GM12891 (cell line): ENCODE data around the gene PEAK1.

ENCODE experiments used
- PAX5 ChIP-seq: IDR thresholded peaks from 2 replicates; pipeline ENCODE4 v1.6.1; 2011; ENCODE audit warnings: low read length, moderate library complexity, mild to moderate bottlenecking; ENCODE audit not compliant: insufficient read depth, severe bottlenecking
- POLR2A ChIP-seq: IDR thresholded peaks from 2 replicates; pipeline ENCODE4 v1.6.1; 2011; ENCODE audit warnings: low read depth, low read length, control low read depth
- SPI1 ChIP-seq: IDR thresholded peaks from 2 replicates; pipeline ENCODE4 v1.6.1; 2011; ENCODE audit warnings: low read depth, low read length, control low read depth

DNA sequence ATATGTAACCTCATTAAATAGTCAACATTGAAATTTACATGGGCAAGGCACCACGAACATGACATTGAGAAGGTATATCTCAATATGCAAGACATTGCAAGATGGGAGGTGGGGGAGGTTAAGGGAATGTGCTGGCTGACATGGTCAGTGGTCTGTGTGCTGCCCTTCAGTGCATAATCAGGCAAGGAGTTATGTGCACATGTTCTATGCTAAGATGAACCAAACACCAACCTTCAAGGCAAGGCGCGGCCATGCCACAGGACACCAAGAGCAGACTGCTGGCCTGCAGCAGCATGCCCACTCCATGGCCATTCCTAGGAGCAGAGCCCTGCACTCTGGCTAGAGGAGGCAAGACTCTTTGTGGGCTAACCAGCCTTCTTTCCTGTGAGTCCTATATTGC is 308.1 kb downstream of the PEAK1 start:
- TF ChIP-seq POLR2A (no peak), SPI1 (no peak), PAX5 (no peak)
